ENCODE results near the gene CXorf38.

The CXorf38 gene

GRCh38 chrX:40637687-40638086 is 9.7 kb downstream of the CXorf38 start:
- no peak for DNase-seq (ENCODE audit: low read depth, low spot score)
- ChIA-PET POLR2A (no interaction called here), CTCF (interaction anchor here (1.4 kb wide), 1 partner anchor 93 kb away, joined by 3 read pairs; no protein-coding TSS in a partner anchor)
- no peak for TF ChIP-seq CTCF (IDR thresholded peaks at IDR 0.05; ENCODE audit: insufficient read depth, low read length, missing control alignments)
- no peak overlapping the region for H3K4me3 ChIP-seq (ENCODE audit: low read depth, low read length)

- ChIA-PET POLR2A (no interaction called here), CTCF (no interaction called here)
- H3K4me3 ChIP-seq (ENCODE audit: low read depth, low read length) = no peak overlapping the region
- no peak for TF ChIP-seq CTCF (IDR thresholded peaks at IDR 0.05; ENCODE audit: insufficient read depth, low read length, missing control alignments)
- DNase-seq (ENCODE audit: low read depth, low spot score) = no peak
Measured at GRCh38 chrX:40632199-40632598, 15.2 kb downstream of the CXorf38 start.

GRCh38 chrX:40628506-40628905 is 18.9 kb downstream of the CXorf38 start:
- no peak for DNase-seq (ENCODE audit: low read depth, low spot score)
- TF ChIP-seq CTCF (IDR thresholded peaks at IDR 0.05; ENCODE audit: insufficient read depth, low read length, missing control alignments) = no peak
- CTCF ChIA-PET = interaction anchor here (1.8 kb wide), 1 partner anchor 84 kb away, joined by 4 read pairs; no protein-coding TSS in a partner anchor
- no peak overlapping the region for H3K4me3 ChIP-seq (ENCODE audit: low read depth, low read length)
- POLR2A ChIA-PET = no interaction called here

- TF ChIP-seq CTCF (IDR thresholded peaks at IDR 0.05; ENCODE audit: insufficient read depth, low read length, missing control alignments) = no peak
- POLR2A ChIA-PET = no interaction called here
- DNase-seq (ENCODE audit: low read depth, low spot score) = no peak
- CTCF ChIA-PET = no interaction called here
- H3K4me3 ChIP-seq (ENCODE audit: low read depth, low read length) = no peak overlapping the region
Measured at GRCh38 chrX:40625294-40625693, 22.1 kb downstream of the CXorf38 start.

GRCh38 chrX:40623665-40624064 is 23.7 kb downstream of the CXorf38 start:
- POLR2A ChIA-PET = no interaction called here
- TF ChIP-seq CTCF (IDR thresholded peaks at IDR 0.05; ENCODE audit: insufficient read depth, low read length, missing control alignments) = no peak
- CTCF ChIA-PET = interaction anchor here (0.8 kb wide), 1 partner anchor 79 kb away, joined by 4 read pairs; no protein-coding TSS in a partner anchor
- no peak for DNase-seq (ENCODE audit: low read depth, low spot score)
- H3K4me3 ChIP-seq (ENCODE audit: low read depth, low read length) = no peak overlapping the region

GRCh38 chrX:40623139-40623536 is 24.2 kb downstream of the CXorf38 start, which contains the start of gene MPC1L:
TSS of gene MPC1L (plus strand) at chrX:40623428. CDS start at chrX:40623566, 138 bp downstream.
- ChIA-PET CTCF (interaction anchor here (0.7 kb wide), 1 partner anchor 78 kb away, joined by 3 read pairs; no protein-coding TSS in a partner anchor), POLR2A (no interaction called here)
- no peak for DNase-seq (ENCODE audit: low read depth, low spot score)
- H3K4me3 ChIP-seq (ENCODE audit: low read depth, low read length) = no peak within 1 kb of the TSS
- TF ChIP-seq CTCF (IDR thresholded peaks at IDR 0.05; ENCODE audit: insufficient read depth, low read length, missing control alignments) = no peak
